Measurements from ENCODE around the gene CHPF.

Gene CHPF

GRCh38 chr2:219496247-219496824, 47.3 kb downstream of the CHPF start:
- no peak for DNase-seq (ENCODE audit: low spot score)

- DNase-seq (ENCODE audit: low spot score): peak; percentile 62
Observed at GRCh38 chr2:219495531-219496122, 48.0 kb downstream of the CHPF start.

- DNase-seq (ENCODE audit: low spot score): no peak
Observed at GRCh38 chr2:219494952-219495530, 48.6 kb downstream of the CHPF start.

GRCh38 chr2:219493086-219493485, 50.5 kb downstream of the CHPF start:
- DNase-seq (ENCODE audit: low spot score): no peak

- no peak for DNase-seq (ENCODE audit: low spot score)
Observed at GRCh38 chr2:219492575-219492974, 51.0 kb downstream of the CHPF start.

- DNase-seq (ENCODE audit: low spot score): no peak
Observed at GRCh38 chr2:219491278-219491963, 52.2 kb downstream of the CHPF start.

GRCh38 chr2:219490600-219491130, 52.9 kb downstream of the CHPF start:
- no peak for DNase-seq (ENCODE audit: low spot score)

- DNase-seq (ENCODE audit: low spot score): no peak
Observed at GRCh38 chr2:219490186-219490585, 53.4 kb downstream of the CHPF start.

- DNase-seq (ENCODE audit: low spot score): no peak
Observed at GRCh38 chr2:219489315-219489714, 54.3 kb downstream of the CHPF start.
